Prostate gland (tissue), 2 donors: ENCODE results near the gene DOCK2.

Source experiments
- CTCF ChIP-seq, 4 experiments: fragments of 200-600 bp in 2 of 4; fragments of 450-650 bp in 2 of 4; sonication (generic) in 2 of 4; IDR thresholded peaks; 1 replicate in 3 of 4; 2 replicates in 1 of 4; pipeline ENCODE4 v1.5.1; 2016 to 2019; ENCODE audit warnings: antibody characterized with exemption in 4 of 4, mild to moderate bottlenecking in 2 of 4, moderate library complexity in 2 of 4
- POLR2A ChIP-seq: fragments of 450-650 bp; IDR thresholded peaks from one replicate; pipeline ENCODE4 v1.6.1; 2016; ENCODE audit warnings: antibody characterized with exemption, mild to moderate bottlenecking
- POLR2AphosphoS5 ChIP-seq: sonication (generic); formaldehyde crosslinking; IDR thresholded peaks from one replicate; pipeline ENCODE4 v1.6.1; 2017; ENCODE audit warnings: antibody characterized with exemption

DNA sequence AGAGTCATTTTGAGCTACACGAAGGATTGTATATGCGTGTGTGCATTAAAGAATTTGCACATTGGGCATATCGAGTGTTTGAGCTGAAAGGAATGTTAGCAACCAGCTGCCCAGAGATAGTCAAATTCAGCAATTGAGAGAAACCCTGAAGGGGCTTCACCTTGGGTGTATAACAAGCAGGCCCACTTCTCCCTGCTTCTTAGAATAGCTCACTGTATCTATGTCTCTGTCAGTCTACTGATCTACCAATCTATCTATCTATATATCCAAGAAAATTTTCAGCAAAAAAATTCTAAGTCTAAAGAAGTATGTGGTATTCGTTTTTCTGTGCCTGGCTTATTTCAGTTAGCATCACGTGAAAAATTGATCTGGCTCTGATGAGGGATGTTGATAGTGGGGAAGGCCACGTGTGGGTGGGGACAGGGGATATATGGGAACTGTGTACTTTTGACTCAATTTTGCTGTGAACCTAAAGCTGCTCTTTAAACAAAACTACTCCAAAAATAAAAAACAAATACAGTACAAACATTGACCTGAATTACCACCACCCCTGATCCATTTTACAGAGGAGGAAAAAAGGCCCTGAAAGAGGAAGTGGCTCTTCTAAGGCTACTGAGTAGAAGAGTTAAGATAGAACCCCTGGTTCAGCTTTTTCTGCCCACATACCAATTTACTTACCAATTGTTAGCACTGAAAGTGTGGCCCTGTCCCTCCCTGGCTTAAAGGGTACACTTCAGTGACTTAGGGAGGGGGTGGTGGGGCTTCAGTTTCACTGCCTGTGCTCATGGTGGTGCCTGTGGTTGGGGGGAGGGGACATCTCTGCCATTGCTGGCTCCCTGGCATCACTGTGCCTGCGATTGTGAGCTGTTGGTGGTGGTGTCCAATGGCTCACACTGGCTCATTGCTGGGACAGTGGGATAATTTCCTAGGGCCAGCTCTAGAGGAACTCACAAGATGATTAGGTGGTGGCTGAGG is 141.8 kb downstream of the DOCK2 start:
- TF ChIP-seq CTCF (IDR thresholded peaks at IDR 0.05) (no peak), POLR2A (no peak), POLR2AphosphoS5 (no peak)
